ENCODE data around the gene SEPTIN5.

- TF ChIP-seq CTCF (conservative IDR thresholded peaks at IDR 0.05) (no peak), EZH2 (IDR thresholded peaks at IDR 0.05; ENCODE audit: low read depth) (no peak)
These were observed 13.4 kb upstream of the SEPTIN5 start for GRCh38 chr22:19700790-19701419.

All from PC-9 (cell line).